Neural progenitor cell (in vitro differentiated cells): Measurements from ENCODE around the gene TTC27.

Source experiments
- CTCF ChIP-seq: fragments of 200-600 bp; sonication (generic); IDR thresholded peaks from 2 replicates; pipeline ENCODE4 v1.5.1; 2017; ENCODE audit warnings: antibody characterized with exemption, mild to moderate bottlenecking
- EZH2 ChIP-seq: fragments of 200-600 bp; sonication (generic); IDR thresholded peaks from 2 replicates; pipeline ENCODE4 v1.6.1; 2017; ENCODE audit warnings: antibody characterized with exemption, mild to moderate bottlenecking, moderate library complexity

- TF ChIP-seq CTCF: no peak
- TF ChIP-seq EZH2: no peak
Measured at GRCh38 chr2:32711908-32712501, 84.2 kb downstream of the TTC27 start.
